ENCODE measurements around the gene GARIN1A. TPM values are rescaled to one million over a fixed set of nuclear protein-coding genes. Genes with fewer than 3 reads are reported as not detected.

The GARIN1A gene
- total RNA-seq, 1 experiment from 2014 or later: 0.80 TPM

GRCh38 chr7:128714701-128715495 lies 42.8 kb downstream of the GARIN1A start:
- no peak for DNase-seq (ENCODE audit: low read depth)

GRCh38 chr7:128718967-128719642 lies 47.0 kb downstream of the GARIN1A start:
- DNase-seq (ENCODE audit: low read depth): no peak

- no peak for DNase-seq (ENCODE audit: low read depth)
These were observed 49.3 kb downstream of the GARIN1A start for GRCh38 chr7:128721376-128721775.

Other genes starting within 250 kb of the GARIN1A start
- 37.4 and 39.8 TPM in 2 replicates for gene HILPDA, start 216.4 kb upstream of the GARIN1A start, total RNA-seq (2014; rRNA removed; shearing (Covaris generic))
- gene METTL2B, start 195.5 kb upstream of the GARIN1A start, total RNA-seq (2014; rRNA removed; shearing (Covaris generic)): 78.2 and 87.8 TPM in 2 replicates
- 594 and 622 TPM in 2 replicates for gene CALU, start 67.1 kb downstream of the GARIN1A start, total RNA-seq (2014; rRNA removed; shearing (Covaris generic))
- gene OPN1SW, start 103.5 kb downstream of the GARIN1A start, total RNA-seq (2014; rRNA removed; shearing (Covaris generic)): not detected in 2 replicates
- gene CCDC136, start 119.7 kb downstream of the GARIN1A start, total RNA-seq (2014; rRNA removed; shearing (Covaris generic)): 7.7 and 8.9 TPM in 2 replicates
- gene FLNC, start 158.1 kb downstream of the GARIN1A start, total RNA-seq (2014; rRNA removed; shearing (Covaris generic)): 67.5 and 81.1 TPM in 2 replicates
- gene ATP6V1F, start 190.6 kb downstream of the GARIN1A start, total RNA-seq (2014; rRNA removed; shearing (Covaris generic)): 103 and 130 TPM in 2 replicates
- 0.06 and 0.48 TPM in 2 replicates for gene KCP, start 238.4 kb downstream of the GARIN1A start, total RNA-seq (2014; rRNA removed; shearing (Covaris generic))

Measured in Daoy (cell line).